CD8-positive, alpha-beta memory T cell (primary cell): ENCODE data around the gene RAB26. TPM values are rescaled to one million over a fixed set of nuclear protein-coding genes. Genes with fewer than 3 reads are reported as not detected.

Experiments used
- CTCF ChIA-PET: fragments of 350-600 bp; sonication (Branson Sonifier 250); formaldehyde crosslinking; loops from one replicate; lab custom pipeline; 2021; ENCODE audit warnings: antibody characterized with exemption; lab: Charles Lee
- POLR2A ChIA-PET: fragments of 350-600 bp; sonication (Branson Sonifier 250); formaldehyde crosslinking; loops from one replicate; lab custom pipeline; 2021; ENCODE audit warnings: antibody characterized with exemption; lab: Charles Lee
- DNase-seq, 5 donors: peaks; one replicate each; pipeline versions ENCODE4 v3.0.0 to v3.0.0-alpha.2; 2020 to 2022; ENCODE audit warnings: mixed read lengths in 1 of 5
- H3K27ac ChIP-seq: one replicate; pipeline ENCODE4 v1.7.0; 2013; ENCODE audit warnings: low read depth, mild to moderate bottlenecking, low read length, moderate library complexity
- H3K27me3 ChIP-seq: 2 replicates; pipeline ENCODE4 v1.7.0; 2013; ENCODE audit warnings: low read length, mild to moderate bottlenecking; ENCODE audit not compliant: insufficient read depth, poor library complexity, severe bottlenecking
- H3K36me3 ChIP-seq: 2 replicates; pipeline ENCODE4 v1.7.0; 2013; ENCODE audit warnings: mild to moderate bottlenecking, low read length, moderate library complexity; ENCODE audit not compliant: insufficient read depth
- H3K4me1 ChIP-seq: 2 replicates; pipeline ENCODE4 v1.7.0; 2013; ENCODE audit warnings: mild to moderate bottlenecking, low read length, moderate library complexity; ENCODE audit not compliant: insufficient read depth
- H3K4me3 ChIP-seq: 2 replicates; pipeline ENCODE4 v1.7.0; 2013; ENCODE audit warnings: mild to moderate bottlenecking, low read length
- H3K9me3 ChIP-seq: 2 replicates; pipeline ENCODE4 v1.7.0; 2013; ENCODE audit warnings: mild to moderate bottlenecking, low read length
- H3K27ac Mint-ChIP-seq, 8 donors: one replicate each; pipeline ENCODE4 v1.8.0; 2020 to 2021; ENCODE audit warnings: mixed read lengths in 8 of 8, mild to moderate bottlenecking in 6 of 8, inconsistent platforms in 3 of 8, moderate library complexity in 3 of 8
- H3K27me3 Mint-ChIP-seq, 2 donors: one replicate each; pipeline ENCODE4 v1.8.0; 2020 to 2021; ENCODE audit warnings: mixed read lengths in 2 of 2, mild to moderate bottlenecking in 1 of 2, moderate library complexity in 1 of 2
- H3K36me3 Mint-ChIP-seq, 3 donors: one replicate each; pipeline ENCODE4 v1.8.0; 2020 to 2021; ENCODE audit warnings: mixed read lengths in 3 of 3, inconsistent platforms in 1 of 3, mild to moderate bottlenecking in 1 of 3
- H3K4me1 Mint-ChIP-seq, 3 donors: one replicate each; pipeline ENCODE4 v1.8.0; 2020 to 2021; ENCODE audit warnings: mixed read lengths in 3 of 3, inconsistent platforms in 1 of 3, mild to moderate bottlenecking in 1 of 3
- H3K4me3 Mint-ChIP-seq, 7 donors: one replicate each; pipeline ENCODE4 v1.8.0; 2020 to 2021; ENCODE audit warnings: mixed read lengths in 7 of 7, mild to moderate bottlenecking in 6 of 7, moderate library complexity in 4 of 7, inconsistent platforms in 2 of 7
- H3K9me3 Mint-ChIP-seq, 5 donors: one replicate each; pipeline ENCODE4 v1.8.0; 2020 to 2022; ENCODE audit warnings: mixed read lengths in 5 of 5, mild to moderate bottlenecking in 3 of 5, moderate library complexity in 2 of 5, inconsistent platforms in 1 of 5
- polyA plus RNA-seq: library from polyadenylated mRNA; unstranded; fragments of 300-500 nt; fragmentation: Illumina TruSeq; gene quantifications from one replicate; pipeline ENCODE4 v1.2.3, GENCODE V29; 2021
- total RNA-seq, 2 experiments: library from RNA; stranded (reverse); gene quantifications; one replicate each; pipeline ENCODE4 v1.2.3, GENCODE V29; 2021

The RAB26 gene
- total and polyA plus RNA-seq, 3 experiments from 2014 or later: 0.20 to 0.75 (median 0.55) TPM

- H3K27ac ChIP-seq: no peak overlapping the region
- Mint-ChIP-seq H3K27ac (no peak overlapping the region), H3K4me3 (no peak overlapping the region), H3K27me3 (no peaks in the 10 kb centered on the region), H3K4me1 (no peaks in the 10 kb centered on the region), H3K36me3 (peaks cover 0 to 44% (median 1%) of the 10 kb centered on the region in 3 donors), H3K9me3 (no peaks in the 10 kb centered on the region)
- H3K4me3 ChIP-seq: no peak overlapping the region
- H3K36me3 ChIP-seq: peaks cover 18% of the 10 kb centered on the region
- H3K27me3 ChIP-seq: no peaks in the 10 kb centered on the region
- ChIA-PET CTCF (interaction anchor here (1.4 kb wide), 1 partner anchor 23 kb away, joined by 4 read pairs; no protein-coding TSS in a partner anchor), POLR2A (no interaction called here)
- DNase-seq: no peak
- no peaks in the 10 kb centered on the region for H3K9me3 ChIP-seq
- no peaks in the 10 kb centered on the region for H3K4me1 ChIP-seq
These were observed 23.3 kb downstream of the RAB26 start for GRCh38 chr16:2171601-2172178.

- H3K4me1 ChIP-seq: no peaks in the 10 kb centered on the region
- H3K27ac ChIP-seq: no peak overlapping the region
- Mint-ChIP-seq H3K4me3 (no peak overlapping the region), H3K9me3 (no peaks in the 10 kb centered on the region), H3K27me3 (no peaks in the 10 kb centered on the region), H3K27ac (no peak overlapping the region), H3K4me1 (no peaks in the 10 kb centered on the region), H3K36me3 (peaks cover 0 to 48% (median 1%) of the 10 kb centered on the region in 3 donors)
- POLR2A ChIA-PET: interaction anchor here (0.6 kb wide), 1 partner anchor 168 kb away, joined by 3 read pairs; no protein-coding TSS in a partner anchor
- H3K36me3 ChIP-seq: peaks cover 18% of the 10 kb centered on the region
- no peak for DNase-seq
- no peak overlapping the region for H3K4me3 ChIP-seq
- no peaks in the 10 kb centered on the region for H3K27me3 ChIP-seq
- CTCF ChIA-PET: no interaction called here
- no peaks in the 10 kb centered on the region for H3K9me3 ChIP-seq
These were observed 24.4 kb downstream of the RAB26 start for GRCh38 chr16:2172688-2173335.

GRCh38 chr16:2173366-2173765 is 24.9 kb downstream of the RAB26 start:
- Mint-ChIP-seq H3K27me3 (no peaks in the 10 kb centered on the region), H3K4me1 (no peaks in the 10 kb centered on the region), H3K36me3 (peaks cover 0 to 43% (median 1%) of the 10 kb centered on the region in 3 donors), H3K9me3 (no peaks in the 10 kb centered on the region), H3K4me3 (no peak overlapping the region), H3K27ac (no peak overlapping the region)
- Histone ChIP-seq H3K36me3 (peaks cover 18% of the 10 kb centered on the region), H3K4me1 (no peaks in the 10 kb centered on the region), H3K4me3 (no peak overlapping the region), H3K27ac (no peak overlapping the region), H3K27me3 (no peaks in the 10 kb centered on the region), H3K9me3 (no peaks in the 10 kb centered on the region)
- ChIA-PET CTCF (no interaction called here), POLR2A (no interaction called here)
- no peak for DNase-seq

- POLR2A ChIA-PET: no interaction called here
- H3K36me3 Mint-ChIP-seq: peaks cover 0 to 40% (median 1%) of the 10 kb centered on the region in 3 donors
- CTCF ChIA-PET: interaction anchor here (1.5 kb wide), 1 partner anchor 21 kb away, joined by 4 read pairs; no protein-coding TSS in a partner anchor
These were observed 25.5 kb downstream of the RAB26 start for GRCh38 chr16:2173916-2174315.

GRCh38 chr16:2174396-2175131 is 26.1 kb downstream of the RAB26 start:
- no peaks in the 10 kb centered on the region for H3K4me1 Mint-ChIP-seq
- H3K27me3 Mint-ChIP-seq: no peaks in the 10 kb centered on the region
- no peaks in the 10 kb centered on the region for H3K9me3 Mint-ChIP-seq
- H3K27ac ChIP-seq: no peak overlapping the region
- H3K27me3 ChIP-seq: no peaks in the 10 kb centered on the region
- CTCF ChIA-PET: interaction anchor here (1.5 kb wide), 1 partner anchor 20 kb away, joined by 4 read pairs; no protein-coding TSS in a partner anchor
- no peaks in the 10 kb centered on the region for H3K9me3 ChIP-seq
- no peaks in the 10 kb centered on the region for H3K4me1 ChIP-seq
- POLR2A ChIA-PET: interaction anchor here (0.5 kb wide), 1 partner anchor 32 kb away, joined by 3 read pairs; no protein-coding TSS in a partner anchor
- H3K36me3 ChIP-seq: peaks cover 18% of the 10 kb centered on the region
- H3K36me3 Mint-ChIP-seq: peaks cover 0 to 40% (median 1%) of the 10 kb centered on the region in 3 donors
- no peak for DNase-seq
- H3K4me3 ChIP-seq: no peak overlapping the region
- H3K27ac Mint-ChIP-seq: no peak overlapping the region
- H3K4me3 Mint-ChIP-seq: no peak overlapping the region

More at GRCh38 chr16:2173916-2174315, 25.5 kb downstream of the RAB26 start:
- no peak overlapping the region for H3K27ac Mint-ChIP-seq
- no peaks in the 10 kb centered on the region for H3K9me3 ChIP-seq
- no peak overlapping the region for H3K4me3 Mint-ChIP-seq
- DNase-seq: no peak
- no peak overlapping the region for H3K4me3 ChIP-seq
- no peak overlapping the region for H3K27ac ChIP-seq
- no peaks in the 10 kb centered on the region for H3K4me1 Mint-ChIP-seq
- no peaks in the 10 kb centered on the region for H3K27me3 ChIP-seq
- H3K9me3 Mint-ChIP-seq: no peaks in the 10 kb centered on the region
- peaks cover 18% of the 10 kb centered on the region for H3K36me3 ChIP-seq
- H3K4me1 ChIP-seq: no peaks in the 10 kb centered on the region
- no peaks in the 10 kb centered on the region for H3K27me3 Mint-ChIP-seq

- Mint-ChIP-seq H3K4me3 (no peak overlapping the region), H3K27ac (no peak overlapping the region), H3K4me1 (no peaks in the 10 kb centered on the region), H3K36me3 (peaks cover 0 to 40% (median 1%) of the 10 kb centered on the region in 3 donors), H3K9me3 (no peaks in the 10 kb centered on the region), H3K27me3 (no peaks in the 10 kb centered on the region)
- Histone ChIP-seq H3K4me3 (no peak overlapping the region), H3K27me3 (no peaks in the 10 kb centered on the region), H3K9me3 (no peaks in the 10 kb centered on the region), H3K36me3 (peaks cover 18% of the 10 kb centered on the region), H3K27ac (no peak overlapping the region), H3K4me1 (no peaks in the 10 kb centered on the region)
- ChIA-PET CTCF (interaction anchor here (1.5 kb wide), 1 partner anchor 19 kb away, joined by 4 read pairs; no protein-coding TSS in a partner anchor), POLR2A (no interaction called here)
- DNase-seq: no peak
These were observed 27.0 kb downstream of the RAB26 start for GRCh38 chr16:2175454-2175853.

- DNase-seq: no peak
- Mint-ChIP-seq H3K27ac (no peak overlapping the region), H3K4me3 (no peak overlapping the region), H3K4me1 (no peaks in the 10 kb centered on the region), H3K27me3 (no peaks in the 10 kb centered on the region), H3K36me3 (peaks cover 0 to 40% (median 1%) of the 10 kb centered on the region in 3 donors), H3K9me3 (no peaks in the 10 kb centered on the region)
- H3K27ac ChIP-seq: no peak overlapping the region
- no peaks in the 10 kb centered on the region for H3K27me3 ChIP-seq
- CTCF ChIA-PET: no interaction called here
- no peak overlapping the region for H3K4me3 ChIP-seq
- H3K4me1 ChIP-seq: no peaks in the 10 kb centered on the region
- POLR2A ChIA-PET: no interaction called here
- H3K36me3 ChIP-seq: peaks cover 18% of the 10 kb centered on the region
- H3K9me3 ChIP-seq: no peaks in the 10 kb centered on the region
These were observed 27.6 kb downstream of the RAB26 start for GRCh38 chr16:2176047-2176446.
